ENCODE data around the gene GPATCH1.
"Not testable (repeated sequence)": the region's sequence is repeated elsewhere in the genome, so short reads cannot be mapped to it uniquely, and the experiment has no call there.

Gene GPATCH1

DNA sequence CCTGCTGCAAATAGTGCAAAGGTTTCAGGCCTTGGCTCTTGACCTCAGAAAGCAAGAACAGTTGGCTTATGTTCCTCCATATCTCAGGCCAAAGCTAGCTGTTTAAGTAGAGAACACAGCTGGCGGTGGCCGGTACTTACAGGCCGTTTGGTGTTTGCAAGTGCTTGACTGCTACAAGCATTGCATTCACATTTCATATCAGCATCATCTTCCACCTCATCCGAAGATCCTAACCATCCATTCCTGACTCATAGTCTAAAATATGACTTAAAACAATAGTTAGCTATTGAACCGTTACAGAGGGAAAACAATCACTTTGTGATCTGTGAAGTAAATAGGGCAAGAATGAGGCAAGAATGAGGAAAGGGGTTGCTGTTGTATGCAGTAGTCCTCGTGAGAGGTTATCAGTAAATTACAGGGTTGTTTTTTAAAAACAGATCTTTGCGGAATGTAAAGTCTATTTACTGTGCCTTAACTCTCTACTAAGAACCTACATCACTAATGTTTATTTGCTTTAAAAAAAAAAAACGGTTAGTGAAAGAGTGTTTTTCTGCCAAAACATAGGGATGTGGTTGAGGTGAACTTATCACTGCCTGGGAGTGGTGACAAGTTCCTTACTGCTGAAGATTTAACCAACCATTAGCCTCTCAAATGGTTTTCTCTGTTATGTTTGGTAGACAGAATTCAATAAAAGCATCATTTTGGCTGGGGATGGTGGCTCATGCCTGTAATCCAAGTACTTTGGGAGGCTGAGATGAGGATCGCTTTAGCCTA, 29.3 kb downstream of the GPATCH1 start:
- no peak for DNase-seq (ENCODE audit: low read depth in 2 of 3, low spot score in 1 of 3)

DNA sequence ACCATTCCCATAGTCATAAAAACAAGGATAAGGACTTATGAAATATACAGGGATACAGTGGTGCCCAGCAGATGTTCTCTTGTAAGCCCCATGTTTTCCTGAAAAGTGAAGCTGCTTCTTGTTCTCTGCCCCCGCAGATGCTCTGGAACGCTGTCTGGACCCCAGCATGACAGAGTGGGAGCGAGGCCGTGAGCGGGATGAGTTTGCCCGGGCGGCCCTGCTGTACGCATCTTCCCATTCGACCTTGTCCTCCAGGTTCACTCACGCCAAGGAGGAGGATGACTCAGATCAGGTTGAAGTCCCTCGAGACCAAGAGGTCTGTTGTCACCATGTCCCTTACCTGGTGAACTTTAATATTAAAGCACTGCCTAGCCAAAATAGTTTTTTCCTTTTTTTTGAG, 30.6 kb downstream of the GPATCH1 start:
- no peak for DNase-seq (ENCODE audit: low read depth in 2 of 3, low spot score in 1 of 3)

DNA sequence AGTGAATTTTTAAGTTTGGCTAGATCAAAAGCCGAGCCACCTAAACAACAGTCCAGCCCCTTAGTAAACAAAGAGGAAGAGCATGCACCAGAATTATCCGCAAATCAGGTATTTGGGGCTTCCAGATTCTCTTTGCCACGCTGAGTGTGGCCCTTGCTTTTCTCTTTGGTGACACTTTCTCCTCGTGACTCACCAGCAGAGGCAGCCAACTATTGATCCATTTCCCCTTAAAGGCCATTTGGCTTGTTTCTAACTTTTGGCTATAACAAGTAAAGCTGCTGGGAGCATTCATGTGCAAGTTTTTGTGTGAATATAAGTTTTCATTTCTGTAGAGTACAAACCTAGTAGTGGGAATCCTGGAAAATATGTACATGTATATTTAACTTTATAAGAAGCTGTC, 33.3 kb downstream of the GPATCH1 start:
- no peak for DNase-seq (ENCODE audit: low read depth in 2 of 3, low spot score in 1 of 3)

DNA sequence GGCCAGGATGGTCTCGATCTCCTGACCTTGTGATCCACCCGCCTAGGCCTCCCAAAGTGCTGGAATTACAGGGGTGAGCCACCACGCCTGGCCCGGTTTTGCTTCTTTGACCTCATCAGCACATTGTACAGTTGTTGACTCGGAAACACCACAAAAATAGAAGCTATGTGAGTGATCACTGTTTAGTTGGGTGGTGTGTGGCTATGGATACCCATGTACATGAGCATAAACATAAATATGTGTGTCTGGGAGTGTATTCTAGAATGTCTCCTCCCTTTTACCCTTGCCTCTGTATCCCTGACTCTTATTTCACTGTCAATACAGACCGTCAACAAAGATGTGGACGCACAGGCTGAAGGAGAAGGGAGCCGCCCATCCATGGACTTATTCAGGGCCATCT, 36.5 kb downstream of the GPATCH1 start:
- DNase-seq (ENCODE audit: low read depth in 2 of 3, low spot score in 1 of 3) = no peak

DNA sequence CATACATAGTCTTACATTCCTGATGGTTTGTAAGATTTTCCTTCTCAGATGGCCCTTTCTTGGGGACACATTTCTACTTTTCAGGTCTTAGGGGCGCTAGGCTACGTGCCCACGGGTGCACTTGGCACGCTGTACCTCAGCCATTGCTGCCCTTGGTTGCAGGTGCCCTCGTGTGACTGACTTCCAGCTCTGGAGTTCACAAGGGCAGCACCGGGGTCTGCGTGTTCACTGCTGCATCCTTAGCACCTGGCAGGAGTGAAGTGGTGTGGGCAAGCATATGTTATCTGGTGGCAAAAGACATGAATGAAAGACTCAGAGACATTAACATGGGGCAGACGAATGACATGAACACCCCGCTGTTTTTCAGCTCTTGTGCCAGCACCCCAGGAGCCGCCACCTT, 37.7 kb downstream of the GPATCH1 start:
- DNase-seq (ENCODE audit: low read depth in 2 of 3, low spot score in 1 of 3) = no peak

DNA sequence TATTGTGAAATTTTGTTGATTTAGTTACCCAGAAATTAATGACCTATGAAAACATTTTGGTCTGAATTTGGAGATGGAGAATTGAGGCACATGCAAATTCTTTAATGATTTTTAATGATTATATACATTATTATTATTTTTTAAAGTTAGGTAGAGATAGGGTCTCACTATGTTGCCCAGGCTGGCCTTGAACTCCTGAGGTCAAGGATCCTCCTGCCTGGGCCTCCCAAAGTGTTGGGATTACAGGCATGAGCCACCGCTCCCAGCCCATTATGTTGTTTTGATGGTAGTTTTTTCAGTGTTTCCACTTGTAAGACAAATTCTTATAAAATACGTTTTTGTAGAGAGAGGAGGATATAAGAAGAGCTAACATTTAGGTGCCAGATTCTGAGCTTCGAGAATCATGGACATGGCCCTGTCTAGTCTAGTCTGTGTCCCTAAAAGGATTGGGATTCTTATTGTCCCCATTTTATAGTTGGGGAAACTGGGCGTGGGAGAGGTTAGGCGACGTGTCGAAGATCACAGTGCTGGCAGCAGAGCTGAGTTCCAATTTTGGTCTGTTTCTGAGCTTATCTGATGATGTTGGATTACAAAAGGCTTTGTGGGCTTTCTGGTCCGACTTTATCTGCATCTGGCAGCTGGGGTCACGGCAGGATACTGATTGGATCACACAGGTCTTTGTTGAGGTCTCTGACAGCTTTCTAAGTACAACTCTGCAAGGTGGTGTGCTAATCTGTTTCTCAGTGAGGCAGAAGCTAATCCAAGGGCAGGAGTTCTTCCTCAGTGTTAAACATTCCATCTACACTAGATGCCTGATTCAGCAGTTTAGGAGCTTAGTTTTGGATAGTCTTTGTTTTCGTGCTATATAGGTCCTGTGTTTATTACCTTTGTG, 43.5 kb downstream of the GPATCH1 start:
- no peak for DNase-seq (ENCODE audit: low read depth in 2 of 3, low spot score in 1 of 3)

DNA sequence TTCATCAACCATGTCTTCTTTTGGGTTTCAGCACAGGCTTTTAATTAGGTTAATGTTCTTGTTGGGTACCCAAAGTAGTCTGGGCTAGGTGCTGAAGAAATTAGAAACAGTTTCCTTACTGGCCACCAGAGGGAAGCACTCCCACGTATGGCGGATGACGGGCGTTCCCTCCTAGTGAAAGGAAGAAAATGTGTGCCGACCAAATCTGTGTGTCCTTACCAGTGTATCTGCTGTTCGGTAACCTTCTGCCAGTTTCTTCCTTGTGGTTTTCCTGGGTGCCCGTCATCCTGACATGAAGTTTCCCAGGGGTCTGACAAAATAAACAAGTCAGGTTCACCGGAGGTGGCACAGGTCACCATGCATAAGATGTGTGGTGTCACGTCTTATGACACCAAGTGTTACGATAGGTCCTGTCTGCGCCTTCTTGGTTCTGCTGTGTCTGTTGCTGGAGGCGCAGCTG, 45.0 kb downstream of the GPATCH1 start:
- peak; percentile 23 to 50 (median 29) for DNase-seq (ENCODE audit: low read depth in 2 of 3, low spot score in 1 of 3)

DNA sequence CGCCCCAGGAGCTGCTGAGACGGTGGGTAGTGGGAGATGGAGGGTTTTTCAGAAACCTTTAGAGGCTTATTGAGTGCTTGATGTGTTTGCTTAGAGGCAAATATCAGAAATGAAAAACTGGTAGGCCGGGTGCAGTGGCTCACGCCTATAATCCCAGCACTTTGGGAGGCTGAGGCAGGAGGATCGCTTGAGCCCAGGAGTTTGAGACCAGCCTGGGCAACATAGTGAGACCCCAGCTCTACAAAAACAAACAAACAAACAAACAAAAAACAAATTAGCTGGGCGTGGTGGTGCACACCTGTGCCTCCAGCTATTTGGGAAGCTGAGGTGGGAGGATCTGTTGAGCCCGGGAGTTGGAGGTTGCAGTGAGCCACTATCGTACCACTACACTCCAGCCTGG, 45.7 kb downstream of the GPATCH1 start:
- not testable (repeated sequence) for DNase-seq (ENCODE audit: low read depth in 2 of 3, low spot score in 1 of 3)

DNA sequence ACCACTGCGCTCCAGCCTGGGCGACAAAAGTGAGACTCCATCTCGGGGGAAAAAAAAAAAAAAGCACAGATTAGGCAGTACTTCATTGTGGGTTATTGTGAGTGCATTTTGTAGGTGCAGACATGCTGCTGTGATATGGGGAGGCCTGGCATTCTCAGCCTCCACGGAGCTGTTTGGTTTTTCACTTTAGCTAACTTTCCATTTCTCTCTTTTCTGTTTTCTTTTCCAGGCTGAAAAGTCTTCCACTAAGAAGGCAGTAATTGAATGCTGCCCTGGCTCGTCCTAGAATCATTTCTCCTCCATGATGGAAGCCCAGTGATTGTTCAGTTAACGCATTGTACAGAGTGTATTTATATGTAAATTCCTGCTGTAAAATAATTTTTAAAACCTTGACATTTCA, 48.9 kb downstream of the GPATCH1 start:
- no peak for DNase-seq (ENCODE audit: low read depth in 2 of 3, low spot score in 1 of 3)

DNA sequence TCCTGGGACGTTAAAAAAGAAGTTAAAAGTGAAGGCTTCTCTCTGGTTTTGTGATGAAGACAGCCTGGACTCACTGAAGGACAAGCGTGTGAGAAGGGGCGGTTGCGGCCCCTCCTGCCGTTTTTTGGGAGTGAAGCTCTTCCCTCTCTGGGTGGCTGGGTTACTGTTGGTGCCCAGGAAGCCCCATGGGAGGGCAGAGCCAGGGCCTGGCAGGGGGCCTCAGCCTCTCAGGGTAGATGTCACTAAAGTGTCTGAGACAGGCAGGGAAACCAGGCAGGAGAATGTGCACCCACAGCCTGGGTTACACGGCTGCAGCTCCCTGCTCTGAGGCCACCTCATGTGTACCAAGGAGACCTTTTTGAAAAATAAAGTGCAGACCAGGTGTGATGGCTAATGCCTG, 49.5 kb downstream of the GPATCH1 start:
- no peak for DNase-seq (ENCODE audit: low read depth in 2 of 3, low spot score in 1 of 3)

DNA sequence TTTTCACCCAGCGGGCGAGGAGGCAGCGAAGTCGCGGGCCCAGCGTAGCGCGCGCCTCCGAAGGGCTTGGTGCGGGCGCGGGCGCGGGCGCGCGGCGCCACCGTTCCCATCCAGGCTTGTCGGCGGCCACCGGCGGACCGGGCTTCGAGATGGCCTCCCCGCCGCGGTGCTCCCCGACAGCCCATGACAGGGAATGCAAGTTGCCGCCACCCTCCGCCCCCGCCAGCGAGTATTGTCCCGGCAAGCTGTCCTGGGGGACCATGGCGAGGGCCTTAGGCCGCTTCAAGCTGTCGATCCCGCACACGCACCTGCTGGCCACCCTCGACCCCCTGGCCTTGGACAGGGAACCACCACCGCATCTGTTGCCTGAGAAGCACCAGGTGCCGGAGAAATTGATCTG, 51.0 kb downstream of the GPATCH1 start, which contains the start of gene WDR88:
WDR88 (plus strand) TSS at position 94 of the 400 bp plus-strand sequence; CDS start at position 150, 56 bp downstream.
- no peak for DNase-seq (ENCODE audit: low read depth in 2 of 3, low spot score in 1 of 3)

DNA sequence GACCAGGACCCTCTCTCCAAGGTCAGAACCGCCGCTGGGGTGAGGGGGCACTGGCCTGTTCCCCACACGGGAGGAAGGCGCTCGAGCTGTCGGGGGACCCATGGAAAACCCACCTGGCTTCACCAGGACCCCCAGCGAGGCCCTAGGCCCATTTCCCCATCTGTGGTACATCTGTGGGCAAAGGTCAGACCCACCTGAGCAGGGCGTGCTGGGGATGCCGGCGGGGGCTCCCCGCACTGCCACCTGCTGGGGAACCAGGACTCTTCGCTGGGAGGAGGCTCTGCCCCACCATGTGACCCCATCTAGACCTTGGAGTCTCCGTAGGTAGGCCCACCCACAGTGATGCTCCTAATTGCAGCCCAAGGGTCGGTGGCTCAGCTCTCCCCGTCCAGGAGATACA, 51.4 kb downstream of the GPATCH1 start:
- DNase-seq (ENCODE audit: low read depth in 2 of 3, low spot score in 1 of 3) = no peak

DNA sequence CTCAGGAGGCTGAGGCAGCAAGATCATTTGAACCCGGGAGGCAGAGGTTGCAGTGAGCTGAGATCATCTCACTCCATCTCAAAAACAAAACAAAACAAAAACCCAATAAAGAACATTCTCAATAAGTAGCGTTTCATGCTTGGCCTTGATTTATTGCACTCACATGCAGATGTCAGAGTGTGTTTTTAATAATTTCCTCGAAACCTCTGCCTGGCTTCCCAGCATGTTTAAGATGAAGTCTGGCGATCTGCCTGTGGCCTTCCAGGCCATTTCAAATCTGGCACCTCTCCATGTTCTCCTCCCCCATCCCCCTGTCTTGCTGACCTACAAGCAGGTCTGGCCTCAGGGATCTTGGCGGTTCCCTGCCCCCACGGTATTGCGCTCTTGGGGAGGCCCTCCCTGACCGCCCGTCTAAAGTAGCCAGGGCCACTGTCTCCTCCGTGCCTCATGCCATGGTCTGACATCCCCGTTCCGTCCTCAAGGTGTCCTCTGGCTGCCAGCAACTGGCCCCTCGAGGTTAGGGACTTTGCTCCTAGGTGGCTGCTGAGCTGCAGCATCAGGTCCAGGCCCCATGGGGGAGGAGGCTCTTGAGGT, 52.6 kb downstream of the GPATCH1 start:
- no peak for DNase-seq (ENCODE audit: low read depth in 2 of 3, low spot score in 1 of 3)

DNA sequence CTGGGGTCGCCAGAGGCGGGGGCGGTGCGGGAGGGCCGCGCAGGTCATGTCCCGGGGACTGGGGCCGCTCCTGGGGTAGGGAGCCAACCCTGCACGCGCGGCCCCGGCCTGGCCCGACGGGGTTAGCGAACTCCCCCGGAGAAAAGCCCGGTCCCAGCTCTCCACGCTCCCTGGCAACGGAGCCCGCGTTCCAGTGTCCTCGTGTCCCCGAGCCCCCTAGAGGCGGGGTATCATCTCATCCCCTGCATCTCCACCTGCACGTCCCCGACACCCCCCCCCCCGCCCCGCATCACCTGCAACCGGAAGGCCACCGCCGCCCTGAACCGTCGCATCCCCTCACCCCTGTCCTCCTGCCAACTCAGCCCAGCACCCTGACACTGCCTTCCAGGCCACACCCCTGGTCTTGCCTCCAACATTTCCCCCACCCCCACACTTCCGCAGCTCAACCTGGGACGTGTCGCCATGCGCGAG, 53.6 kb downstream of the GPATCH1 start:
- DNase-seq (ENCODE audit: low read depth in 2 of 3, low spot score in 1 of 3) = peak; percentile 48 to 70 (median 57)

DNA sequence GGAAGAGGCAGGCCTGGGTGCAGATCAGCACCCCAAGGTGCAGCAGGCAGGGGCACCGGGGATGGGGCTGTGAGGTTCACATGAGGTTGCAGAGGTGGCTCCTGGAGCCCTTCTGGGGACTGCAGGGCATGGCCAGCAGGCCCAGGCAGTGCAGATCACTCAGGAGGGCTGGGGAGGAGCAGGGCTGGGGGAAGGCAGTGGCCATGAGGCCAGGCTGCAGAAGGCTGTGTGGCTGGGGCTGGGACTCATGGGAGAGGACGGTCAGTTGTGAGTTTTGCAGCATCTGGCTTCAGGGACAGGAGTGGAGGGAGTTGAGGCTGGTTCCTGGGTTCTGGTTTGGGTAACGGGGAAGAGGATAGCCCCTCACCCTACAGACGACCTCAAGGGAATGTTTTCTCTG, 58.2 kb downstream of the GPATCH1 start:
- no peak for DNase-seq (ENCODE audit: low read depth in 2 of 3, low spot score in 1 of 3)

DNA sequence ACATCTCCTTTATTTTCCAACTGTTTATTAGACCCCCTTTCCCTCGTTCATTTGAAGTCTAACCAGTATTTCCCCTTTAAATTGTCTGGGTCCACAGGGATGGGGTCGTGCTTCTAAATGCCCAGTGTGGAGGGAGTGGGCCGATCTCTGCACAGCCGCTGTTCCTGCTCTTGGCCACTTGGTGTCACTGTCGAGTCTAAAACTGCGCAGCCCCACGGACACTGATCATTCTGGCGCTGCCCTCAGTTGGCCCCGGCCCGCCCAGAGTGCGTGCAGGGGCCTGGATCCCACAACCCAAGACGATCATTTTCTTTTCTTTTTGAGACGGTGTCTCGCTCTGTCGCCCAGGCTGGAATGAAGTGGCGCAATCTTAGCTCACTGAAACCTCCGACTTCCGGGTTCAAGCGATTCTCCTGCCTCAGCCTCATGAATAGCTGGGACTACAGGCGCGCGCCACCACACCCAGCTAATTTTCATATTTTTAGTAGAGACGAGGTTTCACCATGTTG, 63.0 kb downstream of the GPATCH1 start:
- DNase-seq (ENCODE audit: low read depth in 2 of 3, low spot score in 1 of 3) = peak; percentile 34 to 76 (median 46)

DNA sequence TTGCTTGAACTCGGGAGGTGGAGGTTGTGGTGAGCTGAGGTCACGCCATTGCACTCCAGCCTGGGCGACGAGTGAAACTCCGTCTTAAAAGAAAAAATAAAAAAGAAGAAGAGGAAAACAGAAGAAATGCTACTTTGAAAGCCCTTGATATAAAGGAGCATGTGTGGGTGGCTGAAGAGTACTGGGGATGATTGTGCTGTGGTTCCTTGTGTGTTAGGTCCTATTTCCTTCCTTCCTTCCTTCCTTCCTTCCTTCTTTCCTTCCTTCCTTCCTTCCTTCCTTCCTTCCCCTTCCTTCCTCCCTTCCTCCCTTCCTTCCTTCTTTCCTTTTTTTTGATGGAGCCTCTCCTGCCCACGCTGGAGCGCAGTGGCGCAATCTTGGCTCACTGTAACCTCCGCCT, 65.2 kb downstream of the GPATCH1 start:
- DNase-seq (ENCODE audit: low read depth in 2 of 3, low spot score in 1 of 3) = no peak

DNA sequence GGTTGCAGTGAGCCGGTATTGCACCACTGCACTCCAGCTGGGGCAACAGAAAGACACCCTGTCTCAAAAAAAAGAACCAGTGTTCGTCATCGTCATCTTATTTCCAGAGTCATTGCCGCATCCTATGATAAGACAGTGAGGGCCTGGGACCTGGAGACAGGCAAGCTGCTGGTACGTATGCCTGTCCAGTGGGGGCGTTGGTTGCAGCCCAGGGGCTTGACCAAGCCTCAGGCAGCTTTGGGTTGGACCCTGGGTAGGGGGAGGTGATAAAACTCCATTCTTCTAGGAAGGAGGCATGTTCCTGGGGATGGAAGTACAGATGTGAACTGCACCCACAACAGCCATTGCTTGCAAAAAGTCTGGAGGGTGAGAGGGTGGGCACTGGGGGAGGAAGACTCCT, 66.6 kb downstream of the GPATCH1 start:
- DNase-seq (ENCODE audit: low read depth in 2 of 3, low spot score in 1 of 3) = no peak

DNA sequence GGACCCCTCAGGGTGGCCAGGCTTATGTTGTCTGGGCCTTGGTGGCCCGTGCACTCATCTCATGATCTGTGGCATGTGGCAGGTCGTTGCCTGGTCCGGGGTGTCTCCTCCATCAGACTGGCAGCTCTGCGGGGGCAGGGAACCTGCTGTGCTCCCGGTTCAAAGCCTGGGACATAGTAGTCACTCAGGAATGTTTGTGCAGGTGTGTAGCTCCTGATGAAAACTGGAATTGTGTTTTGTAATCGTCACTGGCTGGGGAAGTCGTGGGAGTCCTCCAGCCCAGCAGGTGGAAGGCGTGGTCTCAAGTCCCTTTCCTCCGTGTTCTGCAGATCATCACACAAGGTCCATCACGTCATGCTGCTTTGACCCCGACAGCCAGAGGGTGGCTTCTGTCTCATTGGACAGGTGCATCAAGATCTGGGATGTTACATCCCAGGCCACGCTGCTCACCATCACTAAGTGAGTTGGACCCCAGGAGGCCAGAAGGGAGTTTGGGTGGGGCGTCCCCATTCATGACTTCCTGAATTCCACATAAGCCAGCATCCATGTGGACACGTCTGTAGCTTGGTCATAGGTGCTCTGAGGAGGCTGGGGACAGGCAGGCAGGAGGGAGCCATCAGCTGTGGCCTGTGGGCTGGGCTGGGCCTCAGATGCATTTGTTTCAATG, 70.0 kb downstream of the GPATCH1 start:
- DNase-seq (ENCODE audit: low read depth in 2 of 3, low spot score in 1 of 3) = no peak

DNA sequence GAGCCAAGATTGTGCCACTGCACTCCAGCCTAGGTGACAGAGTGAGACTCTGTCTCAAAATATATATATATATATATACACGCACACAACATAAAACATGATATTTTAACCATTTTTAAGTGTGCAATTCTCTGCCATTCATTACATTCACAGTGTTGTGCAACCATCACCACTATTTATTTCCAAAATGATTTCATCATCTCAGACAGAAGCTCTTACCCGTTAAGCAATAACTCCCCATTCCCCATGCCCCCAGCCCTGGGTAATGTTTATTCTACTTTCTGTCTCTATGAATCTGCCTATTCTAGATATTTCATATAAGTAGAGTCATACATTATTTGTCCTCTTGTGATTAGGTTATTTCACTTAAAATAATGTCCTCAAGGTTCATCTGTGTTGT, 71.2 kb downstream of the GPATCH1 start:
- no peak for DNase-seq (ENCODE audit: low read depth in 2 of 3, low spot score in 1 of 3)

DNA sequence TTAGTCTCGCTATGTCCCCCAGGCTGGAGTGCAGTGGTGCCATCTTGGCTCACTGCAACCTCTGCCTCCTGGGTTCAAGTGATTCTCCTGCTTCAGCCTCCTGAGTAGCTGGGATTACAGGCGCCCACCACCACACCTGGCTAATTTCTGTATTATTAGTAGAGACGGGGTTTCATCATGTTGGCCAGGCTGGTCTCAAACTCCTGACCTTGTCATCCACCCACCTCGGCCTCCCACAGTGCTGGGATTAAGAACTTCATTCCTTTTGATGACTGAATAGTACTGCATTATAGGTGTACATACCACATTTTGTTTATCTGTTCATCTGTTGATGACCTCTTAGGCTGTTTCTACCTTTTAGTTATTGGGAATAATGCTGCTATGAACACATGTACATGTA, 71.6 kb downstream of the GPATCH1 start:
- not testable (repeated sequence) for DNase-seq (ENCODE audit: low read depth in 2 of 3, low spot score in 1 of 3)

Data from stimulated activated CD4-positive, alpha-beta T cell treated with anti-CD3 and anti-CD28 coated beads, Interleukin-12 subunit alpha, Interleukin-12 subunit beta, amount 100 ng/mL, for 48 hours (primary cell).